ENCODE results near the gene POLR1A. TPM values are rescaled to one million over a fixed set of nuclear protein-coding genes. Genes with fewer than 3 reads are reported as not detected.

Gene POLR1A
- total and polyA plus RNA-seq, 7 experiments from 2014 or later, result 2.9 to 44.4 (median 19.0) TPM

DNA sequence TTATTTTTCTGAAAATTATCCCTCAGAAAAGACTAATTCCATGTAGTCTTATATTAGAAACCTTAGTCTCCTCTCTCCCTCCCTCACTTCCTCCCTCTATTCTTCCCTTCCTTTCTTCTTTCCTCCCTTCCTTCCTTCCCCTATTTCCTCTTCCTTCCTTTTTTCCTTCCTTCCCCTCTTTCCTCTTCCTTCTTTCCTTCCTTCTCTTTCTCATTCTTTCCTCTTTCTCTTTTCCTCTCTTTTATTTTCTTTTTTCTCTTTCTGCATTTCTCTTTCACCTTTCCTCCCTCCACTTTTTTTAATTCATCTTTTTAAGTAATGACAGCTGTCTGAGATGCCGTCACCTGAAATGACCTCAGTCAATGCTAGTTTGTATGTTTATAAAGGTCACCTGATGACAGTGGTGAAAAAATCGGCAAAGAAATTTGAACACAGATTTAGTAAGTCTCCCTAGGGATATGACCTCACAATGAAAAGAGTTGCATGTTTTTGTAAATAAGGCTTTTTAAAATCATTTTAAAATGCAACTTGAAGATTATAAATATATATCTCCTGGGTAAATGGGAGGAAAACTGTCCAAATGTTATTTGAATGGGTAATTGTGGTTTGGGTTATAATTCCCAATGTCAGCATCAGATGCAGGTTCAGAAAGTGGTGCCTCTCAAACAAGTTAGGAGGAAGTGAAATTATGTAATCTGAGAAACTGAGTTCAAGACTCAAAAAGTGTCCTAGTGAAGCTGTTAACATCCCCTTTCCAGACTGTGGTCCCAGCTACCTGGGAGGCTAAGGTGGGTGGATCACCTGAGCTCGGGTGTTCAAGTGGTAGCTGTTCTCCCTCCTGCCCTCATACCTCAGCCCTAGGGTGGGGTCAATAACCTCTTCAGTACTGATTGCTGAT is 126.6 kb downstream of the POLR1A start:
- Histone ChIP-seq H3K4me1 (ENCODE audit: control insufficient read depth in 2 of 2, insufficient read depth in 2 of 2, low read length in 2 of 2) (no peaks in the 10 kb centered on the region), H3K27ac (ENCODE audit: low read depth, low read length) (no peak overlapping the region), H3K9me3 (ENCODE audit: control insufficient read depth in 2 of 3, low read length in 3 of 3) (no peaks in the 10 kb centered on the region), H3K27me3 (ENCODE audit: control insufficient read depth in 2 of 2, insufficient read depth in 2 of 2, low read length in 2 of 2) (no peaks in the 10 kb centered on the region), H3K4me3 (ENCODE audit: low read length) (no peak overlapping the region), H3K36me3 (ENCODE audit: control insufficient read depth in 2 of 3, insufficient read depth in 3 of 3, low read length in 3 of 3) (no peaks in the 10 kb centered on the region)
- ChIA-PET CTCF (no interaction called here), POLR2A (no interaction called here)
- peaks cover 4 to 15% (median 8%) of the 10 kb centered on the region in 7 donors for H3K4me1 Mint-ChIP-seq
- intact Hi-C loops (cut with micrococcal nuclease), result no loop called here
- peaks cover 0 to 1% (median 0%) of the 10 kb centered on the region in 5 donors for H3K36me3 Mint-ChIP-seq
- ATAC-seq (no peak), DNase-seq (no peak)
- H3K9me3 Mint-ChIP-seq, result no peaks in the 10 kb centered on the region
- H3K27me3 Mint-ChIP-seq, result peaks cover 0 to 39% (median 0%) of the 10 kb centered on the region in 5 donors
- no peak overlapping the region for H3K4me3 Mint-ChIP-seq
- H3K27ac Mint-ChIP-seq, result peak overlapping the region in 2 of 9 donors; percentile 49 to 60

DNA sequence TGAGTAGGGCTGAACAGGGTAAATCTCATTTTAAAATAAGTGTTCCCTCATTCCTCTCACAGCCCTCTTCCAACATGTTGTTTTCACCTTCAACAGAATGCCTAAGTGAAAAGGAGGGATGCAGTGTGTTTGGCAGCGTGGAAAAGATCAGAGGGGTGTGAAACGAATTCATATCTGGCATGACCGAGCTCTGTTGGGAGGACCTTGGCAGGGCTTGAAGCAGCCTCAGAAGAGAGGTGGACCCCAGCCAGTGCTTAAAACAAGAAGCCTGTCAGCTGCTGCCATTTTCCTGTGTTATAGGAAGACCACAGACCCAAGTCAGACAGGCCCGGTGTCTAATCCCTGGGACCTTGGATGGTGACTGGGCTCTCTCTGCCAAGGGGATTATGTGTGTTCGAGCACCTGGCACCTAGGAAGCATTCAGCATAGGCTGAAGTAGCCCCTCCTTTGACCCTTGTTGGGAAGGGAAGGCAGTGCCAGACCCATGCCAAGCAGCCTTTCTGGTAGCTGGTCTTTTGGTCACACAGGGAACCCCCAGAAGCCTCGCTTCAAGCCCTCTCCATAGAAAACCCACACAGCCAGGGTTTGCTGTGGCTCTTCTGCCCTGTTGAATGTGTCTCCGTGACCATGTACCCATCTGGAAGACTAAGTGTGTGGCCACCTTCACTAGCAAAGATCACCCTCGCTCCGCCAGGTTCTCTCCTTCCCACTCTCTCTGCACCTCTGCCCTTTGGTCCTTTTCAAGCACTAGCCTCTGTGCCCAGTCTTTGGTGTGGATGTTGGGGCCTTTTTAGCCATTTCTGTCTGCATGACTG is 129.4 kb downstream of the POLR1A start:
- Histone ChIP-seq H3K27me3 (ENCODE audit: control insufficient read depth in 2 of 2, insufficient read depth in 2 of 2, low read length in 2 of 2) (no peaks in the 10 kb centered on the region), H3K36me3 (ENCODE audit: control insufficient read depth in 2 of 3, insufficient read depth in 3 of 3, low read length in 3 of 3) (no peaks in the 10 kb centered on the region), H3K27ac (ENCODE audit: low read depth, low read length) (no peak overlapping the region), H3K4me1 (ENCODE audit: control insufficient read depth in 2 of 2, insufficient read depth in 2 of 2, low read length in 2 of 2) (no peaks in the 10 kb centered on the region), H3K4me3 (ENCODE audit: low read length) (no peak overlapping the region), H3K9me3 (ENCODE audit: control insufficient read depth in 2 of 3, low read length in 3 of 3) (no peaks in the 10 kb centered on the region)
- no peak for DNase-seq
- CTCF ChIA-PET, result no interaction called here
- POLR2A ChIA-PET, result no interaction called here
- Mint-ChIP-seq H3K4me1 (peaks cover 2 to 14% (median 6%) of the 10 kb centered on the region in 7 donors), H3K4me3 (no peak overlapping the region), H3K27me3 (peaks cover 0 to 43% (median 0%) of the 10 kb centered on the region in 5 donors), H3K36me3 (peaks cover 0 to 7% (median 4%) of the 10 kb centered on the region in 5 donors), H3K9me3 (peaks cover 0 to 12% (median 4%) of the 10 kb centered on the region in 11 donors), H3K27ac (no peak overlapping the region)
- ATAC-seq, result no peak
- intact Hi-C loops (cut with micrococcal nuclease), result no loop called here

DNA sequence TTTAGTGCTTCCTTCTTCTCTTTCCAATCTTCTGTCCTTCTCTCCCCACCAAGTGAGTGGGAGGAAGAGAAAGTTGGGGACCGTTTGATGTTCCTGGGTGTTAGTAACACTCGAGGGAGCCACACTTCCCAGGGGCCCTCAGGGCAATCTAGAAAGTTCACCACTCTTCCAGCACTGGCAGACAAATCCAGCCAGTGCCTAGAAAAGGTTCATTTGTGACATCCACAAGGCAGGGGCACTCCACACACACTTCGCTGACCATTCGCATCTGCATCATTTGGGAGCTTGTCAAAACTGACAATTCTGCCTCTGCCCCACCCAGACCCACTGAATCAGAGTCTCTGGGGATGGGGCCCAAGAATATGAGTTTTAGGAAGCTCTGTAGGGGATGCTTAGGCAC is 130.1 kb downstream of the POLR1A start:
- ATAC-seq, result no peak
- intact Hi-C loops (cut with micrococcal nuclease), result no loop called here
- Histone ChIP-seq H3K27me3 (ENCODE audit: control insufficient read depth in 2 of 2, insufficient read depth in 2 of 2, low read length in 2 of 2) (no peaks in the 10 kb centered on the region), H3K36me3 (ENCODE audit: control insufficient read depth in 2 of 3, insufficient read depth in 3 of 3, low read length in 3 of 3) (no peaks in the 10 kb centered on the region), H3K9me3 (ENCODE audit: control insufficient read depth in 2 of 3, low read length in 3 of 3) (no peaks in the 10 kb centered on the region), H3K27ac (ENCODE audit: low read depth, low read length) (no peak overlapping the region), H3K4me1 (ENCODE audit: control insufficient read depth in 2 of 2, insufficient read depth in 2 of 2, low read length in 2 of 2) (no peaks in the 10 kb centered on the region), H3K4me3 (ENCODE audit: low read length) (no peak overlapping the region)
- Mint-ChIP-seq H3K27ac (peak overlapping the region in 1 of 9 donors; percentile 59), H3K4me1 (peaks cover 2 to 12% (median 6%) of the 10 kb centered on the region in 7 donors), H3K4me3 (no peak overlapping the region), H3K36me3 (peaks cover 0 to 9% (median 4%) of the 10 kb centered on the region in 5 donors), H3K27me3 (peaks cover 0 to 40% (median 0%) of the 10 kb centered on the region in 5 donors), H3K9me3 (peaks cover 0 to 12% (median 4%) of the 10 kb centered on the region in 11 donors)
- no peak for DNase-seq
- ChIA-PET CTCF (no interaction called here), POLR2A (no interaction called here)

DNA sequence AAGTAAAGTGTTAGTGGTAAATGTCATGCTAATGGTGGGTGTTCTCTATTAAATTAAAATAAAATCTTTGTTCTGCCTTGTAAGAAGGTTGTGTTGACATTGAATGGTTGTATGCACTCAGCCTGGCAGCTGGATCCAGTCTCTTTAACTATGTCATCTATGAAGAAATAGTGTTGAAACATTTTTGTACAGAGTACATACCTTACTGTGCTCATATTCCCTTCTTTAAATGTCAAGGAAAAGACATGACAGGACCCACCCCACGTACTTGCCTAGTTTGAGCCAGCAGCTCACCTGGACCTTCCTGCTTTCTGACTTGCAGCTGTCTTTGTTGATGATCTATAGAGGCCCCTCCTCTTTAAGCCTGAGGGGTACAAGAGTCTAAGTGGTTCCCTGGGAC is 131.3 kb downstream of the POLR1A start:
- peaks cover 0 to 36% (median 0%) of the 10 kb centered on the region in 5 donors for H3K27me3 Mint-ChIP-seq
- H3K4me1 Mint-ChIP-seq, result peaks cover 0 to 6% (median 2%) of the 10 kb centered on the region in 7 donors
- no peak for DNase-seq
- no peaks in the 10 kb centered on the region for H3K27me3 ChIP-seq (ENCODE audit: control insufficient read depth in 2 of 2, insufficient read depth in 2 of 2, low read length in 2 of 2)
- H3K4me3 ChIP-seq (ENCODE audit: low read length), result no peak overlapping the region
- no peaks in the 10 kb centered on the region for H3K9me3 ChIP-seq (ENCODE audit: control insufficient read depth in 2 of 3, low read length in 3 of 3)
- no peak overlapping the region for H3K4me3 Mint-ChIP-seq
- ChIA-PET POLR2A (no interaction called here), CTCF (no interaction called here)
- H3K9me3 Mint-ChIP-seq, result peaks cover 0 to 16% (median 4%) of the 10 kb centered on the region in 11 donors
- no peaks in the 10 kb centered on the region for H3K4me1 ChIP-seq (ENCODE audit: control insufficient read depth in 2 of 2, insufficient read depth in 2 of 2, low read length in 2 of 2)
- H3K36me3 ChIP-seq (ENCODE audit: control insufficient read depth in 2 of 3, insufficient read depth in 3 of 3, low read length in 3 of 3), result no peaks in the 10 kb centered on the region
- no peak for ATAC-seq
- peaks cover 0 to 12% (median 4%) of the 10 kb centered on the region in 5 donors for H3K36me3 Mint-ChIP-seq
- intact Hi-C loops (cut with micrococcal nuclease), result no loop called here
- no peak overlapping the region for H3K27ac Mint-ChIP-seq
- H3K27ac ChIP-seq (ENCODE audit: low read depth, low read length), result no peak overlapping the region

DNA sequence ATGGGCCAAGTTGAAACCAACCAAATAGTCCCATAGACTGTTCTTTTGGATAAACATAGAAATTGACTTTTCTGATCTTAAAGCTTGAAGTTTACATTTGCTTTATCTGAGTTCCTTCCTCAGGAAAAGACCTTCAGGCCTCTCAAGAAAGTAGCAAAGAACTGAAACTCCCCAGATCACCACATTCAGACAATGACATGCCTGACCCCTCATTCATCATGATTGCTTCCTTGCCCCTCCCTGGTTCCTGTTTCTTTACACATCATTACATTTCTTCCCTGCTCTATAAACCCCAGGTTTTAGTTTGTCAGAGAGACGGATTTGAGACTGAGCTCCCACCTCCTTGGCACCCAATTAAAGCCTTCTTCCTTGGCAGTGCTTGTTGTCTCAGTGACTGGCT is 133.3 kb downstream of the POLR1A start:
- Mint-ChIP-seq H3K36me3 (peaks cover 0 to 12% (median 4%) of the 10 kb centered on the region in 5 donors), H3K27ac (peak overlapping the region in 1 of 9 donors; percentile 15), H3K4me3 (no peak overlapping the region), H3K9me3 (peaks cover 0 to 16% (median 4%) of the 10 kb centered on the region in 11 donors), H3K27me3 (peaks cover 0 to 26% (median 0%) of the 10 kb centered on the region in 5 donors), H3K4me1 (peaks cover 0 to 2% (median 0%) of the 10 kb centered on the region in 7 donors)
- H3K4me3 ChIP-seq (ENCODE audit: low read length), result no peak overlapping the region
- intact Hi-C loops (cut with micrococcal nuclease), result no loop called here
- DNase-seq, result no peak
- no peaks in the 10 kb centered on the region for H3K4me1 ChIP-seq (ENCODE audit: control insufficient read depth in 2 of 2, insufficient read depth in 2 of 2, low read length in 2 of 2)
- no peaks in the 10 kb centered on the region for H3K36me3 ChIP-seq (ENCODE audit: control insufficient read depth in 2 of 3, insufficient read depth in 3 of 3, low read length in 3 of 3)
- POLR2A ChIA-PET, result no interaction called here
- CTCF ChIA-PET, result no interaction called here
- no peaks in the 10 kb centered on the region for H3K27me3 ChIP-seq (ENCODE audit: control insufficient read depth in 2 of 2, insufficient read depth in 2 of 2, low read length in 2 of 2)
- no peaks in the 10 kb centered on the region for H3K9me3 ChIP-seq (ENCODE audit: control insufficient read depth in 2 of 3, low read length in 3 of 3)
- no peak overlapping the region for H3K27ac ChIP-seq (ENCODE audit: low read depth, low read length)
- ATAC-seq, result no peak

DNA sequence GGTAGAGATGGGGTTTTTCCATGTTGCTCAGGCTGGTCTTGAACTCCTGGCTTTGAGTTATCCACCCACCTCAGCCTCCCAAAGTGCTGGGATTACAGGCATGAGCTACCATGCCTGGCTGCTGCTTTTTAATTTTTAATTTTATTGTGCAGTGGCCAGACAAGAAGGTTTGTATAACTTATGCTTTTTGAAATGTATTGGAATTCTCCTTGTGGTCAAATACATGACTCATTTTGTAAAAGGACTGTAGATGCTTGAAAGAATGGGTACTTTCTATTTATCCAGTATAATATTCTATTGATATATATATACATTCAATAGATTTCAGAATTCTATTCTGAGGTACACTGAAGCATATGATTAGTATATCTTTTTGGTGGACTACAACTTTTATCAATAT is 134.3 kb downstream of the POLR1A start:
- ChIA-PET POLR2A (no interaction called here), CTCF (no interaction called here)
- Mint-ChIP-seq H3K4me3 (no peak overlapping the region), H3K9me3 (peaks cover 0 to 19% (median 4%) of the 10 kb centered on the region in 11 donors), H3K4me1 (peaks cover 0 to 2% (median 0%) of the 10 kb centered on the region in 7 donors), H3K27me3 (peaks cover 0 to 30% (median 0%) of the 10 kb centered on the region in 5 donors), H3K36me3 (peaks cover 0 to 15% (median 4%) of the 10 kb centered on the region in 5 donors), H3K27ac (no peak overlapping the region)
- DNase-seq (no peak), ATAC-seq (no peak)
- H3K4me3 ChIP-seq (ENCODE audit: low read length), result no peak overlapping the region
- intact Hi-C loops (cut with micrococcal nuclease), result no loop called here
- H3K27ac ChIP-seq (ENCODE audit: low read depth, low read length), result no peak overlapping the region
- H3K9me3 ChIP-seq (ENCODE audit: control insufficient read depth in 2 of 3, low read length in 3 of 3), result no peaks in the 10 kb centered on the region
- H3K4me1 ChIP-seq (ENCODE audit: control insufficient read depth in 2 of 2, insufficient read depth in 2 of 2, low read length in 2 of 2), result no peaks in the 10 kb centered on the region
- no peaks in the 10 kb centered on the region for H3K27me3 ChIP-seq (ENCODE audit: control insufficient read depth in 2 of 2, insufficient read depth in 2 of 2, low read length in 2 of 2)
- H3K36me3 ChIP-seq (ENCODE audit: control insufficient read depth in 2 of 3, insufficient read depth in 3 of 3, low read length in 3 of 3), result no peaks in the 10 kb centered on the region
